Islet precursor cell (in vitro differentiated cells): ENCODE measurements around the gene MRTFA.
A peak's percentile ranks its signal among the peaks of the same experiment; 100 is the strongest.
"Not testable (repeated sequence)": the region's sequence is repeated elsewhere in the genome, so short reads cannot be mapped to it uniquely, and the experiment has no call there.

Experiments
- DNase-seq: peaks from one replicate; pipeline ENCODE4 v3.0.0-alpha.2; 2018

MRTFA gene

GRCh38 chr22:40518840-40519239, 117.7 kb downstream of the MRTFA start:
- no peak for DNase-seq

GRCh38 chr22:40517631-40518030, 118.9 kb downstream of the MRTFA start:
- DNase-seq = no peak

- no peak for DNase-seq
Measured at GRCh38 chr22:40516416-40516815, 120.1 kb downstream of the MRTFA start.

- peak; percentile 68 for DNase-seq
Measured at GRCh38 chr22:40512426-40513136, 123.9 kb downstream of the MRTFA start.

GRCh38 chr22:40511604-40512003, 124.9 kb downstream of the MRTFA start:
- no peak for DNase-seq

- no peak for DNase-seq
Measured at GRCh38 chr22:40510631-40511364, 125.7 kb downstream of the MRTFA start.

- DNase-seq = no peak
Measured at GRCh38 chr22:40509401-40510134, 127.0 kb downstream of the MRTFA start.

GRCh38 chr22:40508046-40508445, 128.5 kb downstream of the MRTFA start:
- not testable (repeated sequence) for DNase-seq

- no peak for DNase-seq
Measured at GRCh38 chr22:40507491-40507890, 129.0 kb downstream of the MRTFA start.

GRCh38 chr22:40506762-40507161, 129.8 kb downstream of the MRTFA start:
- no peak for DNase-seq

GRCh38 chr22:40504285-40505249, 132.0 kb downstream of the MRTFA start:
- no peak for DNase-seq

GRCh38 chr22:40502919-40503318, 133.6 kb downstream of the MRTFA start:
- DNase-seq = no peak

- not testable (repeated sequence) for DNase-seq
Measured at GRCh38 chr22:40500465-40500786, 136.1 kb downstream of the MRTFA start.

- peak; percentile 90 for DNase-seq
Measured at GRCh38 chr22:40499209-40499623, 137.3 kb downstream of the MRTFA start.

- DNase-seq = peak; percentile 96
Measured at GRCh38 chr22:40498420-40499208, 137.9 kb downstream of the MRTFA start.

GRCh38 chr22:40493441-40493840, 143.1 kb downstream of the MRTFA start:
- DNase-seq = no peak

- DNase-seq = no peak
Measured at GRCh38 chr22:40491990-40492631, 144.4 kb downstream of the MRTFA start.

GRCh38 chr22:40487663-40488249, 148.8 kb downstream of the MRTFA start:
- no peak for DNase-seq

GRCh38 chr22:40486962-40487602, 149.4 kb downstream of the MRTFA start:
- DNase-seq = no peak
